ENCODE results near the gene SPNS3.

Gene SPNS3

GRCh38 chr17:4472286-4472685 lies 38.5 kb downstream of the SPNS3 start:
- DNase-seq: no peak

DNA sequence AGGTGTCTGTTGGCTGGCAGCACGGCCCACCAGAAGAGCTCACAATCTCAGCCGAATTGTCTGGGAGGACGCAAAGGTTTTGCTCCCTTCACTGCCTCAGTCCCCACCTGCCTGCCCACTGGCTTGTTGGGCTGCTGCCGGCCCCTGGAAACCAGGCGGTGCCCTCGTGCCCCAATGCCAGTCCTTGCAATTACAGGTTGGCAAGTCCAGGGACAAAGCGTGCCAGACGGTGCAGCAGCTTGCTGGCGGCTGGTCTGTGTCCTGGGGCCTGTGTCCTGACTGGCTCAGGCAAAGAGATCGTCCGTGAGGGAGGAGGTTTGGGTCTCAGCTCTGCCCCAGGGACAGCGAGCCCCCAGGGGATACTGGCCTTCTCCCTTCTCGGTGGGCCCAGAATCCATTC lies 40.4 kb downstream of the SPNS3 start:
- no peak for DNase-seq

DNA sequence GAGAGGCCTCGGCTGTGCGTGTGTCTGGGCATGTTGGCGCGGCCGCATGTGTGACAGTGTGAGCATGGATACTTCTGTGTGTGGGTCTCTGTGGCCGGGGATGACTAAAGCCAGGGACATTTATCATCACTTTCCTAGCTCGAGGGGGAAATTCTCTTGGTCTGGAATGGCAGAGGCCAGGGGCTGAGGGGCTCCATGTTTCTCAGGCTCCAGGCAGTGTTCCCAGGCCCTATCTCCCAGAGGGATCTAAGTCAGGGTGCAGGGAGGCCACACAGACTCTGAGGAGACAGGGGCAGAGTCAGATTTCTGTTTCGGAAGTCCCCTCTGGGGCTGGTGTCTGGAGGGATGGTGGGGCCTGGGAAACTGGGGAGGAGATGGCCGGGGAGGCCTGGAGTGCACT lies 41.3 kb downstream of the SPNS3 start:
- DNase-seq: no peak

GRCh38 chr17:4475463-4475862 lies 41.7 kb downstream of the SPNS3 start:
- no peak for DNase-seq

DNA sequence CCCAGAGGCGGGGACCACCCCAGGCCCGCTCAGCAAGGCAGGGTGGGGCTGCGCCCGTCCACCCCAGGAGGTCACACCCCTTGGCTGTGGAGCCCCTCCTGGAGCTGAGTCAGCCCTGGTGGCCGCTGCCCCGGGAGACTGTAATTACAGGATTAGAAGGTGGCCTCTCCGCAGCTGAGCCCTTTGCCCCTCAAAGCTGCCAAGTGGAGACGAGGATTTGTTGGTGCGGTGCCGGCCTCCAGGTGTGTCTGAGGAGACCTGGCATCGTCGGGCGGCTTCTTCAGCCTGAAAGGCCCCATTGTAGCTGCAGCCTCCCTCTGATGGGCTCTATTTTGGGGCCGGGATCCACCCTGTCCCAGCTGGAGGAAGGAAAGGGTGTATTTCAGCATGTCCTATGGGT lies 42.3 kb downstream of the SPNS3 start:
- no peak for DNase-seq

DNA sequence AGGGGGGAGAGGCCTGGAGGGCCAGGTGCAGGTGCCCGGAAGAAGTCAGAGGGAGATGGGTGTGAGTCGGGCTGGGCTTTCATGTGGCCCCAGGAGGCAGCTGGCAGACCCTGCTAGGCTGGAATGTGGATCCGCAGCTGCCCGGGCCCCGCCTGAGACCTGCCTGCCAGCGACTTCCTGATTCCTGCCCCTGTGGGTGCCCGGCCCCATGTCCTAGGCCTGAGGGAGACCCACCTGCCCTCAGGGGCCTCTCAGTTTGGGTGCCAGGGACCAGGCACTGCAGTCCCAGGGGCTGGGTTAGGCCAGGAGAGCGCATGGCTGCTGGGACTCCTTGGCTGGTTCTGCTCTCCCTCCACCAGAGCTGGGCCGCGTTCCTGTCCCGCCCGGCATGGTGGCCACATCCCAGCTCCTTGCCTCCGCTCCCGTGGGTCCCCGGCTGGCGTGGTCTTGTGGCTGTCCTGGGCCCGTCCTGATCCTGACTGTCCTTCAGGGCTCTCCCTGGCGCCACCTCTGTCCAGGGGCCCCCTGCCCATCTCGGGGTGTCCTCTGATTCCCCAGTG lies 42.9 kb downstream of the SPNS3 start:
- DNase-seq: no peak

DNA sequence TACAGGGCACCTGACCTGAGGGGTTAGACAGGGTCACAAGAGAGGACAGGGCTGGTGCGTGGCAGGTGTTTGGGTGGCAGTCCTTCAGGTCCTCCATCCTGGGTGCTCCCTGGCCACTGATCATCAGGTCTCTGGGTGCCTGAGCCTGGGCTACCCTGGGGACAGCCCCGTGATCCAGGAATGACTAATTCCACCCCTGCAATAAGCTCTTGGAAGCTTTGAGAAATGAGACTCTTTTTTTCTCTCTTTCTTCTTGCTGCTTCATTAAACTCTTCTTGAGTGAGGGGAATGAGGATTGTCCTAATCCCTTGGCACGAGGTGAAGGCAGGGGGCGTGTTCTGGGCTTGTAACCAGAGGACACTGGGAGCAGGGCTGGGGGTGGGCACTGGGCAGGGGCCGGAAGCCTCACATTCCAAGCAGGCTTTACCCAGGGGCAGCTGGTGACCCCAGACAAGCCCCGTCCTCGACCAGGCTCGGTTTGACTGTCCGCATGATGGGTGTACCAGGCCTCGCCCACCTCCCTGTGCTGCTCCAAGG lies 43.6 kb downstream of the SPNS3 start:
- no peak for DNase-seq

DNA sequence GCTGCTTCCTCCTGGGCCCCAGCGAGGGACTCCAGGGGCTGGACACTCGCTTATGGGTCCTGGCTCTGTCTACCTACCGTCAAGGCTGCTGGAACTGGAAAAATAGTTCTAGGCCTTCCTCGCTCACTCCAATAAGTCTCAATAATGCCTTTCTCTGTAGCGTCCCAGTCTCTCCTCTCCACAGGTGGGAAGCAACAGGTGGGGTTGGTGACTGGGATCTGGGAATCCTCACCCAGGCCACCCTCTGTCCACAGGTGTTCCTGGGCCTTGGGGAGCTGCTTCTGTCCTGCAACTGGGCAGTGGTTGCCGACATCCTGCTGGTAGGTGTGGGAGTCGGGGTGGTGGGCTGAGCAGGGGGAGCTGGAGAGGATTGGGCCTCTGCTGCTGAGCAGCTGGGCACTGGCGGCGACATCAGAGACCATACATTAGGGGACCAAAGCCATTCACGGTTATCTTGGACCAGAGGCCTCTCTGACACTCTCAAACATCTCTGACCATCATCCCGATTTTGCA lies 44.6 kb downstream of the SPNS3 start:
- no peak for DNase-seq

- DNase-seq: no peak
Observed at GRCh38 chr17:4479340-4479981, 45.7 kb downstream of the SPNS3 start.

GRCh38 chr17:4479982-4480751 lies 46.4 kb downstream of the SPNS3 start:
- no peak for DNase-seq

GRCh38 chr17:4480929-4481898 lies 47.5 kb downstream of the SPNS3 start:
- peak; percentile 85 for DNase-seq

GRCh38 chr17:4482338-4483011 lies 48.7 kb downstream of the SPNS3 start:
- no peak for DNase-seq

- no peak for DNase-seq
Observed at GRCh38 chr17:4483012-4483840, 49.5 kb downstream of the SPNS3 start.

DNA sequence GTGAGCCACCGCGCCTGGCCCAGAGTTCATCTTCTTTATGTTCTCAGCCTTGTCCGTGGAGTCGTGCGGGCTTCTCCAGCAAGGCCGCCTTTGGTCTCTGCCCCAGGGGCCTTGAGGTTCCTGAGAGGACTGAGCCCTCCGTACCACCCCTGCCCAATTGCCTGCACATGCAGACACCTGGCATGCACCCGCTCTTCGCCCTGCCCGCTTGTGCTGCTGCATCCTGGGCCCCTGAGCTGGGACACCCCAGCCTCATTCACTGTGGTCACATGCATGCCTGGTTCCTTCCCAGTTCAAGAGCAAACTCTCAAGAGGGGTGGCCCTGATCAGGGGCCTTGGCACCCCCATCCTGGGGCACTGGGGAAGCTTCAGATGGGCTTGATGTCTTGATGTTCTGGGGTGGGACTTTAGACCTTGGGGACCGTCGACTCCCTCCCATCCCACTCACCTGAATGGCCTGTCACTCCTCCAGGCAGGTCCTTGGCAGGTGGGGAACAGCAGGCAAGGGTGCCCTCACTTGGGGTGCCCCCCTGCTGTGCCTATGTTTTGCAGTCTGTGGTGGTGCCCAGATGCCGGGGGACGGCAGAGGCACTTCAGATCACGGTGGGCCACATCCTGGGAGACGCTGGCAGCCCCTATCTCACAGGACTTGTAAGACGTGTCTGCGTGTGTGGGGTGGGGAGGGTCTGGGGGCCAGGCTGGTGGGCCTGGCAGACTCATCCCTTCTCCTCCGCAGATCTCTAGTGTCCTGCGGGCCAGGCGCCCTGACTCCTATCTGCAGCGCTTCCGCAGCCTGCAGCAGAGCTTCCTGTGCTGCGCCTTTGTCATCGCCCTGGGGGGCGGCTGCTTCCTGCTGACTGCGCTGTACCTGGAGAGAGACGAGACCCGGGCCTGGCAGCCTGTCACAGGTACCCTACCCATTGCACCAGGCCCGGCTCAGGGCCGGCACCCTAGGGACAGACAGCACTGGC lies 52.2 kb downstream of the SPNS3 start:
- DNase-seq: peak; percentile 29

DNA sequence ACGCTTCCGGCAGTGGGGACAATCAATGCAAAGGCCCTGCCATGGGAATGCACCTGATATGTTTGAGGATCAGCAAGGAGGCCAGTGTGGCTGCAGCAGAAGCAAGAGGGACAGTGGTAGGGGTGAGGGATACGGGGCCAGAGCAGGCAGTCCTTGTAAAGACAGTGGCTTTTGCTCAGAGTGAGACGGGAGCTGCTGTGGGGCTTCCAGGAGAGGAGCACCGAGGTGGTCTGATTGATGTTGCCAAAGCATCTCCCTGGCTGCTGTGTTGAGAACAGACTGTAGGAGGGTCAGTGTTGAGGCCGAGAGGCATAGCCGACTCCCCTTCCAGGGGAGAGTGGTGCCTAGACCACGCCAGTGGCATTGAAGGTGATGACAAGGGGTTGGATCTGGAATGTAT lies 53.6 kb downstream of the SPNS3 start:
- DNase-seq: no peak

- DNase-seq: no peak
Observed at GRCh38 chr17:4487820-4488716, 54.3 kb downstream of the SPNS3 start.

DNA sequence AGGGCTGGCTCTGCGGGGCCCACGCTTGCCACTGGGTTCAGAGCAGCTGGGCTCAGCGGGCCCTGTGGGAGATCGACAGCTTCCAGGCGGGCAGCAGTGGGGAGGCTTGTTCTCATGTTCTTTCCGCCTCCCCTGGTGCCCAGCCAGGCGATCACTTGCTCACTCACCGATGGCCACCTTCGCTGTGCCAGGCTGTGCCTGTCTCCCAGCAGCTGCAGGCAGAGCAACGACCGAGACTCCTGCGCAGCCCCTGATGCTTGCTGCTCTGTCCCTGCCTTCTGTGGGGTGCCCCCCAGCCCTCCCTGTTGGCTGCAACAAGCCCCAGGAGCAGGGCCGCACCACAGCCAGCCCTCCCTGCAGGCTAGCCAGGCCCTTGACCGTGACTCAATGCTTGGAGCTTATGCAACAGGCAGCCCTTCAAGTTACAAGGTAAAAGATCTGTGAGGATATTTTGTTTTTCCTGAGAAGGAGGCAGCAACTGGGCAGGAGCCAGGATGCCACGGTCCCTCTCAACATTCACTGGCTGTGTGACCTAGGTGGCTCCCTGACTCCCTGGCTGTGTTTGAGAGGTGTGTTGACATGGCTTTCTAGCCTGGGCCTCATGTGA lies 55.4 kb downstream of the SPNS3 start:
- DNase-seq: no peak

DNA sequence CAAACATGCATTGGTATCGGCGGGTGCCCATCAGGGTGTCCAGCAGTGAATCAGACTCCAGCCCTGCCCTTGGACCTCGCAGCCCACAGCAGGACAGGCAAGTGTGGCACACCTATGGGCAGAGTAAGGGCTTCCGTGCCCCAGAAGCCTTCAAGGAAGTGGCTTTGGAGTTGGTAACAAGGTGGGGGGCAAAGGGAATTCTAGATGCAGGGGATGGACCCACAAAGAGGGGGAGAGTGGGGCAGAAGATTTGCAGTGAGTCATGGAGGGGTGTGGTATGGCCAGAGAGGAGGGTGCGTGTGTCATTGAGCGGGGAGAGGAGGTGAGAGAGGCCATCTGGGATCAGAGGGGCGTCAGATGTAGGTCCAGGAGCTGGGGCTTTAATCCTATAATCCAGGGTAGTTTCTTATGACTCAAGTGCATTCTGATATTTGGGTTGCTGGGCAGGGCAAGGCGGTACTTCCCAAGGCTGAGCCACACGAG lies 56.4 kb downstream of the SPNS3 start:
- no peak for DNase-seq

All from GF-D8 (cell line).